ENCODE data around the gene TNS3.

The TNS3 gene

GRCh38 chr7:47377741-47378140 lies 204.2 kb downstream of the TNS3 start:
- no peak for DNase-seq

DNA sequence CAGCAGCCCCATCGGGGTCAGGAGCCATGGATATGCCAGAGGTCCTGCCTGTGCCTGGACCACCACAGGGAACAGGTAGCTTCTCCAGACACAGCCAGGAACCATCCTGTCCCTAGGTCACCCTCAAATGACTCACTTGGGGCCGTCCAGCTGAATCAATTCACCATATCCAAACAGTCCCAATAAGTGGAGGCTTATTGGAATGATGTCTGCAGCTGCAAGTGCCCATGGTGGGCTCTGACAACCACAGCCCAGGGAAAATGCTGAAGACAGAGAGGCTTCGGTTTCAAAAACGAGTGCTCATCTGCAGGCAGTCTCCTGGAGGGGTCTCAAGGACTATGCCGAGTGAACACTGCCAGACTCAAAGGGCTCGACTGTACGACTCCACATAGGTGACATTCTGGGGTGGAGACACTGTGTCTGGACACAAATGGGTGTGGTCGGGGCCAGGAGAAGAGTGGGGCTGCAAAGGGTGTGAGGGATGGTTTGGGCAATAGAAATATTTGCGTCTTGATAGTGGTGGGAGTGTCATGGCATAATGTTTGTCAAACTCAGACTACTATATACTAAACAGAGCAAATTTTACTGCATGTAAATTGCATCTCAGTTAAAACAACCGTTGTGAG lies 204.8 kb downstream of the TNS3 start:
- no peak for DNase-seq

GRCh38 chr7:47375121-47375938 lies 206.6 kb downstream of the TNS3 start:
- no peak for DNase-seq

DNA sequence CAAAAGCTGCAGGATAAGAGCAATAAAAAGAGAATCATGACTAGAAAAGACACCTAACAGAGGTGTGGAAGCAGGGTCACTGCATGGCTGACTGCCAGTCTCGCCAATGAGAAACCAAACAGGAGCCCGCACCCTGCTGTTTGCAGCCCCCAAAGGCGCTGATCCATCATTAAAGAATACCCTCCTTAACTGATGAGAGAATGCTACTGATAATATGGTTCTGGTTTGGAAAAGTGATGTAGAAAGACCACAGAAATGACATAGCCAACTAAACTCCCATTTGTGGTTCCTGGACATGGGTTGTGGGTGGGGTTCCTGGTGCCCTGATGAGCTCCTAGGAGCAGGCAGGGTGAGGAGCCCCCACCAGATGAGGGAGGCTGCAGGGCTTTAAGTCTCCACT lies 207.4 kb downstream of the TNS3 start:
- DNase-seq, result no peak

DNA sequence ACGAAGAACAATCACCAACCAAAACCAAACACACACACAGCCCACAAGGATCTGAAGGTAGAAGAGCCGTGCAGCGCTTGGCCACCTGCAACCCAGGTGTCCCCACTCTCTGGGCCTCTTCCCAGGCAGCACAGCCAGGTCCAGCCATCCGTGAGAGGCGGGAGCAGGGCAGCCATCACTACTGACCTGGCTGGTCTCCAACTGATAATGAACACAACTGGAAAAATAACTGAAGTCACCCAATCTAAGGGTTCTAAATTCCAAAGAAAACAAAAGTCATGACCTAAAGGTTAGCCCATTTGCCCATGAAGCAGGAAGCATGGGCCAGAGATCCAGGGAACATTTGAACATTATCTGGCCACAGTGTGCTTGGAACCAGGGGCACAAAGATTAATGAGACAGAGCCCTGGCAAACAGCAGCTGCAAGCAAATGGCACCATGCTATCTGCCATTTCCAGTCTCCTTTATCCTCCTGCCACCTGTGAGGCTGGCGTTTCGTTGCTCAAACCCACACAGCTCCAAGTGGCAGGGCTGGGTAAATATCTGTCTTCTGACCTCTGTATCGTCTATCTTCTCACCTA lies 207.9 kb downstream of the TNS3 start:
- no peak for DNase-seq

DNA sequence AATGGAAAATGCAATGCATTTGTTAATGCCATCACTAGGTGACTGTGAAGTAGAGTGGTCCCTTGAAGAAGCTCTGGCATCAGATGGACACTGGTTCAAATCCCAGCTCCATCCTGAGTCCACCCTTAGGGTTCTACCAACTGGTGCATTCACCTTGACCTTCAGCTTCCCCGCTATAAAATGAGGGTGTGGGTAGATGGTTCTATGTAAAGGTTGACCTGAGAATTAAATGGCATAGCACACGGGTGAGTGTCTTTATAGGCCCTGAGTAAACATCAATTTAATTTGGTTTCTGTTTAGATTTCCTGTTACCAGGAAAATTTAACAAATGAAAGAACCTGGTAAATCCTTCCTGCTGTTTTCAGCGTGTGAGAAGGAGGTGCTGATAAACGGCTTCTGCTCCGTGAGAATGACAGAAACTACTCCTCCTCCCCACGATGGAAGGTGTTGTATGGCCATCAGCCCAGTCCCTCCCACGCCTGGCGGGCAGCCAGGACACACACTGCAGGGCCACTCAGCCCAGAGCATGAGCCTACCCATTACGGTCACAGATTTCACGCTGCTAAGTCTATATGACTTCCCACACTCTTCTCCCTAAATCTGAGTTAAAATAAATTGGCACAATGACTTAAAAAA lies 210.1 kb downstream of the TNS3 start:
- DNase-seq, result no peak

DNA sequence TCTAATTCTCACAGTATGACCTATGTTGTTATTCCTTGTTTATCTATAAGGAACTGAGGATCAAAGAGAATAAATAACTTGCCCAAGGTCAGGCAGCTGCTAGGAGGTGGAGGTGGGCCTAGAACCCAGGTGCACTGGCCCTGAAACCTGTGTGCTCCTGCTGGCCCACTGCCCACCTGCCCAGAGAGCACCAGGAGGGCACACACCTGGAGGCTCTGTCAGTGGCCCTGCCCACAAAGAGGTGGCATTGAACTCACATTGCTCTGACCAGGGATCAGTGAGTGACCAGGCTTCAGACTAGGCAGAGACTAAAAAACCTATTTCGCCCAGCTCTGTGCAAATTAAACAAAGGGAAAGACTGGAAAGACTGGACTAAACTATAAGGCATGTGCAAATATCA lies 210.6 kb downstream of the TNS3 start:
- no peak for DNase-seq

- DNase-seq, result no peak
These were observed 211.4 kb downstream of the TNS3 start for GRCh38 chr7:47370461-47371042.

GRCh38 chr7:47369736-47370135 lies 212.2 kb downstream of the TNS3 start:
- DNase-seq, result no peak

GRCh38 chr7:47368190-47368812 lies 213.6 kb downstream of the TNS3 start:
- DNase-seq, result no peak

DNA sequence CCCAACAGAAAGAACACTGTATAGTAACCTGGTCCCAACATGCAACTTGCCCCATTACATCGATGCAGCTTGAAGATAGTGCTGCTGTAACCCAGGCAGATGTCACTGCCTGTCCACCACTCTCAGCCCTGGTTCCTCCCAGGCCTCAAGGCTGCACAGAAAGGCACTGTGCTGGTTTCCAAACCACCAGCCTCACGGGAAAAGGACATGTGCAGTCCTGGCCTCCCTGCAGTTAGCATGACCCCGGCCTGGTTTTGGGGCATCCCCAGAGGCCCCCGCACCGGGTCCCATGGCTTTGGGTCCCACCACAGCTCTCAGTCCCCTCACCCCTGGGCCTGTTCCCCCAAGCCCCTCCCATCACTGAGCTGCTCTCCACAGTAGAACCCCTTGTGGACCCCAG lies 214.5 kb downstream of the TNS3 start:
- DNase-seq, result no peak

GRCh38 chr7:47366960-47367359 lies 215.0 kb downstream of the TNS3 start:
- DNase-seq, result no peak

DNA sequence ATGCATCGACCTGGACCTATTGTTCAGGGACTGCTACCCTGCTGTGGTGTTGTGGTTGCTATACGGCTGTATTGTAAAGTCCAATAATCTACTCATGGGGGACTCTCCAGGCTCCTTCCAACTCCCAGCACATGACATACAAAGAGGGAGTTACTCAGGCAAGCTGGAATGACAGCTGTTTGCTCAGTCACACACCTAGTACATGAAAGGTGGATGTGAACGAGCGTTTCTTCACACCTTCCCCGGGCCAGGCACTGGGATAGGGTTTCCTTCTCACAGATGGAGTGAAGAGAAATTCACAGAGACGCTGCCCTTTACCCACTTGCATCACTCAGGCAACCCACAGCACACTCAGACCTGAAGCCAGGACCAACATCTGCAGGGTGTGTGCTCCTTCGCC lies 215.7 kb downstream of the TNS3 start:
- DNase-seq, result no peak

GRCh38 chr7:47362984-47363383 lies 218.9 kb downstream of the TNS3 start:
- no peak for DNase-seq

GRCh38 chr7:47361746-47362215 lies 220.1 kb downstream of the TNS3 start:
- no peak for DNase-seq

- DNase-seq, result no peak
These were observed 220.7 kb downstream of the TNS3 start for GRCh38 chr7:47361236-47361635.

DNA sequence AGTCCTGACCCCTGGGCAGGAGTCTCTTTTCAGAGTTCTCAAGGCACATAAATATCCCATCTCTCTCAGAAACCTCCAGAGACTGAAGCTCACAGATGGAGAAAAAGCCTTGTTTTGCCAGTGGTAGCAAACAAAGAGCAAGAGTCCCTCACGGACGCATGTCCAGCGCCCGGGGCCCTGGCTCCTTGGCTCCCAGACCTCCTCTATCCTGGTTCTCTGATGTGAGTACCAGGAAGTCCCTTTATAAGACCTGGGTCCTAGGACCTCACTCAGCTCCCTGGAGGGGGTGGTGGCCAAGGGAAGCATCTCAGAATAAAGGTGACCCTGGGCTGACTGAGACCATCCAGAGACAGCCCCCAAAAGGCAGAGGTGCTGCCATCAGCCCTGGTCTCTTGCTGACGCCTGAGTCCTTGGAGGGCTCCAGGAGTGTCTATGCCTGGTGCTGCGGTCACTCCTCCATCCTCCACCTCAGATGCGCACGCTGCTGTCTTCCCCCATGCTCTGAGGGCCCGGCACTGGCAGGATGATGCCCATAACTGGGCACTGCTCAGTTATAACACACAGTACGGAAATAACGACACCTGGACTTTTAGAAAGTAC lies 221.5 kb downstream of the TNS3 start:
- DNase-seq, result no peak

DNA sequence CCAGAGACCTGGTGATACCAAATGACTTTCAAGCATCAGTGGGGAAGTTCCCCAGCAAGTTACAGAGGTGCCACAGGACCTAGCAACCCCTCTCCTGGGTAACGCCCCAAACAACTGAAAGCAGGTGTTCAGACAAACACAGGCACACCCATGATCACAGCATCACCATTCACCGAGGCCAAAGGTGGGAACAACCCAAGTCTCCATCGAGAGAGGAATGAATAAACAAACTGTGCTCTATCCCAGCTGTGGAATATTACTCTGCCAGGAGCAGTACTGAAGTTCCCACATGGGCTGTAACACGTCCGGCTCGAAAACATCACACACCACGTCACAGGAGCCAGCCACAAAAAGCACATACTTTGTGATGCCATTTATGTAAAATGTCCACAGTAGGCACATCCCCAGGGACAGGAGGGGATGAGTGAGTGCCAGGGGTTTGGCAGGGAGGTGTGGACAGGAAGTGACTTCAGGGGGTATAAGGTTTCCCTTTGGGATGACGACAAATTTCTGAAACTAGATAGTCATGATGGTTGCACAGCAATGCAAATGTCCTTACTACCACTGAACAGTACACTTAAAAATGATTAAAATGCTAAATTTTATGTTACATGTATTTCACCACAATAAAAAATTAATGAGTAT lies 222.8 kb downstream of the TNS3 start:
- DNase-seq, result no peak

DNA sequence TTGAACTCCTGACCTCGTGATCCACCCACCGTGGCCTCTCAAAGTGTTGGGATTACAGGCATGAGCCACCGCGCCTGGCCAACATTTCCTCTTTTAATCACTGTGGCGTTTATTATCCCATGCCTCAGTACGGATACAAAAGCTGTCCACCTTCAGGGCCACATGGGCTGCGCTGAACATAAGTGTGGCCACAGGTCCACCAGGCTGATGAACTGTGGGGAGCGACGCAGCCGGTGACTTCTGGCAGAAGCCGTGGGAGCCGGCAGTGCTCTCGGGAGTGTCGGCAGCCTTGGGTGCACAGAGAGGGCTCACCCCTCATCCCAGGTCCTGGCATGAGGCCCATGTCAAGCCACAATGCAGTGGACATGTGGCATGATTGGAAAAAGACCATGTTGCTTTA lies 223.6 kb downstream of the TNS3 start:
- DNase-seq, result no peak

DNA sequence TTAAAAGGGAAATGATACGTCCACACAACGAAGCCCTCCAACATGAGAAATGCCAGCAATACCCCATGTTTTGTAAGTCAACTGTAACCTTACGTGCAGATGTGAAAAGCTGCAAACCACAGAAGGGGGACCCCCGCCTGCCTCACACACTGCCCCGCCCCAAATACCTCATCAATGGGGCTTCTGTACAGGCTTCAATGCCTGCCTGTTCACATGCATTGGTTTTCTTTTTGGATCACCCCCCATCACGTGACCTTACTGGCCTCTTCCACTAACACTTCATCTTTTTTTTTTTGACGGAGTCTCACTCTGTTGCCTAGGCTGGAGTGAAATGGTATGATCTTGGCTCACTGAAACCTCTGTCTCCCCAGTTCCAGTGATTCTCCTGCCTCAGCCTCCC lies 224.0 kb downstream of the TNS3 start:
- no peak for DNase-seq

DNA sequence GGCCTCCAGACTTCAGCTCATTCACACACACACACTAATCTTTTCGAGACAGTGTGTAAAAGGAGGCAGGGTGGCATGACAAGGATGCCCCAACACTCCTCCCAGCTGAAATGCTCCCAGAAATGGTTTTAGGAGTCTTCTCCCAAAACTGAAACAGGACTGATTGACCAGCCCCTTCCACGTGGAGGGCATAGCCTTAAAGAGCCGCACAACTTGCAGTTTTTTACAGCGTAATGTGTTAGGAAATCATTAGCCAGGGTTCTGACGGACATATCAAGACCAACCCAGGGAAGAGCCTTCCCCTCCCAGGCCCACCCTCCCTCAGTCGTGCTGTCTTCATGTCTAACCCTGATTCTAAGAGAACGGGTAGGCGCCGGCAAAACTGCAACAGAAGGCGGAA lies 224.6 kb downstream of the TNS3 start:
- DNase-seq, result no peak

DNA sequence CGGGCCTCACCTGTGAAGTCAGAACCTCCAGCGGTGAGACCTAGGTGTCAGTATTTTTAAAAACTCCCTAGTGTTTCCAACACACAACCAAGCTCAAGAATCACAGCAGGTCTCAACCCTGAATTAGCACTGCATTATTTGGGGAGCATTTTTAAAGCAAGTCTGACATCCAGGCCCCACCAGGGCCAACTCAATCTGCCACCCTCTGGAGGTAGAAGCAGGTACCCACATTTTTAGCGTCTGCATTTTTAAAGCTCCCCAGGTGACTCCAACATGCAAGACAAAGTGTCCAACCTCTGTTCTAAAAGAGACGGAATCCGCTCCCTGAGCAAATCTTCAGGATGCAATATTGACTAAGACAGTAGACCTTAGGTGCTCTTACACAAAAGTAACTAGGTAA lies 225.7 kb downstream of the TNS3 start:
- no peak for DNase-seq
